Natural killer cell (primary cell): Measurements from ENCODE around the gene SLC17A8. TPM values are rescaled to one million over a fixed set of nuclear protein-coding genes. Genes with fewer than 3 reads are reported as not detected.

Experiments used
- ATAC-seq, 3 donors: fragments of 150-1000 bp in 2 of 3; fragments of 200-7000 bp in 1 of 3; cut with Tn5 transposase; 1 replicate in 1 of 3; 2 replicates in 2 of 3; pipeline ENCODE4 v1.10.0; 2021; ENCODE audit warnings: mild to moderate bottlenecking in 2 of 3, moderate library complexity in 2 of 3
- DNase-seq, 2 donors: peaks; one replicate each; pipeline versions ENCODE4 v3.0.0 to v3.0.0-alpha.2; 2013 to 2021; ENCODE audit warnings: mixed read lengths in 1 of 2
- H3K27ac ChIP-seq: one replicate; pipeline ENCODE4 v1.5.1; 2013; ENCODE audit warnings: mild to moderate bottlenecking, low read length
- H3K27me3 ChIP-seq: one replicate; pipeline ENCODE4 v1.6.1; 2013; ENCODE audit warnings: low read length; ENCODE audit not compliant: control insufficient read depth, insufficient read depth
- H3K36me3 ChIP-seq: one replicate; pipeline ENCODE4 v1.6.1; 2013; ENCODE audit warnings: low read length; ENCODE audit not compliant: control insufficient read depth, insufficient read depth
- H3K4me1 ChIP-seq: one replicate; pipeline ENCODE4 v1.6.1; 2013; ENCODE audit warnings: low read length; ENCODE audit not compliant: control insufficient read depth, insufficient read depth
- H3K4me3 ChIP-seq: one replicate; pipeline ENCODE4 v1.5.1; 2013; ENCODE audit warnings: low read length
- H3K9me3 ChIP-seq: one replicate; pipeline ENCODE4 v1.6.1; 2013; ENCODE audit warnings: low read length; ENCODE audit not compliant: control insufficient read depth, insufficient read depth
- H3K27ac Mint-ChIP-seq, 2 donors: one replicate each; pipeline ENCODE4 v1.8.0; 2022; ENCODE audit warnings: mild to moderate bottlenecking in 2 of 2, mixed read lengths in 2 of 2, moderate library complexity in 1 of 2
- H3K27me3 Mint-ChIP-seq, 2 donors: one replicate each; pipeline ENCODE4 v1.8.0; 2022; ENCODE audit warnings: low read depth in 2 of 2, mixed read lengths in 2 of 2
- H3K36me3 Mint-ChIP-seq: one replicate; pipeline ENCODE4 v1.8.0; 2022; ENCODE audit warnings: mixed read lengths
- H3K4me1 Mint-ChIP-seq, 2 donors: one replicate each; pipeline ENCODE4 v1.8.0; 2022; ENCODE audit warnings: mixed read lengths in 2 of 2
- H3K4me3 Mint-ChIP-seq: one replicate; pipeline ENCODE4 v1.8.0; 2022; ENCODE audit warnings: mild to moderate bottlenecking, moderate library complexity, mixed read lengths
- H3K9me3 Mint-ChIP-seq, 2 donors: one replicate each; pipeline ENCODE4 v1.8.0; 2022; ENCODE audit warnings: mixed read lengths in 2 of 2
- CTCF ChIP-seq: fragments of 200-600 bp; IDR thresholded peaks from one replicate; pipeline ENCODE4 v1.8.0; 2022; ENCODE audit warnings: antibody characterized with exemption
- WGBS: methylation state at CpG from one replicate; pipeline ENCODE4 v1.1.7; 2013; ENCODE audit warnings: missing lambda C conversion rate; ENCODE audit not compliant: insufficient coverage; 5-methylcytosine and 5-hydroxymethylcytosine counted together
- intact Hi-C: fragments of 100-400 bp; cut with micrococcal nuclease; formaldehyde crosslinking; loops from one replicate; pipeline ENCODE4 v1.14.2; 2022
- total RNA-seq, 4 donors: library from RNA; stranded (reverse); fragments of 120-200 nt in 1 of 4; gene quantifications; one replicate each; pipeline versions ENCODE4 v1.2.3 to v1.2.4, GENCODE V29; 2013 to 2022

Gene SLC17A8
- total RNA-seq, 3 donors from 2014 or later (not counting 1 experiment from before 2014, with no cell fraction given), result not detected

GRCh38 chr12:100434177-100434576 lies 77.3 kb downstream of the SLC17A8 start:
- no peak for TF ChIP-seq CTCF
- intact Hi-C loops, result no loop called here
- H3K4me1 Mint-ChIP-seq, result no peaks in the 10 kb centered on the region

GRCh38 chr12:100435957-100436356 lies 79.1 kb downstream of the SLC17A8 start:
- Mint-ChIP-seq H3K27ac (no peak overlapping the region), H3K27me3 (peaks cover 0 to 3% of the 10 kb centered on the region in 2 donors), H3K4me3 (no peak overlapping the region), H3K4me1 (no peaks in the 10 kb centered on the region), H3K9me3 (peaks cover 2 to 3% of the 10 kb centered on the region in 2 donors), H3K36me3 (no peaks in the 10 kb centered on the region)
- DNase-seq (no peak), ATAC-seq (no peak)
- H3K4me3 ChIP-seq, result no peak overlapping the region
- no peak for TF ChIP-seq CTCF
- H3K36me3 ChIP-seq, result no peaks in the 10 kb centered on the region
- intact Hi-C loops, result no loop called here
- no peaks in the 10 kb centered on the region for H3K27me3 ChIP-seq
- WGBS, result 36% methylated on average over 2 of the region's 2 CpGs
- H3K4me1 ChIP-seq, result no peaks in the 10 kb centered on the region
- H3K9me3 ChIP-seq, result no peaks in the 10 kb centered on the region
- H3K27ac ChIP-seq, result no peak overlapping the region

More at GRCh38 chr12:100434177-100434576, 77.3 kb downstream of the SLC17A8 start:
- Mint-ChIP-seq H3K9me3 (peaks cover 3% of the 10 kb centered on the region in 2 donors), H3K27me3 (peaks cover 0 to 3% of the 10 kb centered on the region in 2 donors), H3K27ac (no peak overlapping the region), H3K4me3 (no peak overlapping the region), H3K36me3 (no peaks in the 10 kb centered on the region)
- ATAC-seq (no peak), DNase-seq (no peak)
- H3K4me1 ChIP-seq, result no peaks in the 10 kb centered on the region
- no peak overlapping the region for H3K27ac ChIP-seq
- H3K36me3 ChIP-seq, result no peaks in the 10 kb centered on the region
- no peaks in the 10 kb centered on the region for H3K27me3 ChIP-seq
- no peaks in the 10 kb centered on the region for H3K9me3 ChIP-seq
- H3K4me3 ChIP-seq, result no peak overlapping the region

- H3K4me1 Mint-ChIP-seq, result no peaks in the 10 kb centered on the region
- no peak for ATAC-seq
- H3K4me3 ChIP-seq, result no peak overlapping the region
- peaks cover 1 to 2% of the 10 kb centered on the region in 2 donors for H3K9me3 Mint-ChIP-seq
- no peak overlapping the region for H3K27ac Mint-ChIP-seq
- H3K27me3 Mint-ChIP-seq, result peaks cover 0 to 3% of the 10 kb centered on the region in 2 donors
- no peaks in the 10 kb centered on the region for H3K36me3 Mint-ChIP-seq
- no peaks in the 10 kb centered on the region for H3K36me3 ChIP-seq
- H3K27me3 ChIP-seq, result no peaks in the 10 kb centered on the region
- WGBS, result 27% methylated on average over 3 of the region's 6 CpGs
- TF ChIP-seq CTCF, result no peak
- no peaks in the 10 kb centered on the region for H3K9me3 ChIP-seq
- intact Hi-C loops, result no loop called here
- H3K4me3 Mint-ChIP-seq, result no peak overlapping the region
- H3K27ac ChIP-seq, result no peak overlapping the region
- no peak for DNase-seq
- no peaks in the 10 kb centered on the region for H3K4me1 ChIP-seq
These were observed 80.4 kb downstream of the SLC17A8 start for GRCh38 chr12:100437038-100437841.

- H3K27ac ChIP-seq, result no peak overlapping the region
These were observed 82.9 kb downstream of the SLC17A8 start for GRCh38 chr12:100439797-100440196.

More at GRCh38 chr12:100439797-100440196, 82.9 kb downstream of the SLC17A8 start:
- H3K4me3 ChIP-seq, result no peak overlapping the region
- WGBS, result 91% methylated on average over 1 of the region's 2 CpGs
- DNase-seq, result no peak
- Mint-ChIP-seq H3K9me3 (no peaks in the 10 kb centered on the region), H3K4me3 (no peak overlapping the region), H3K36me3 (no peaks in the 10 kb centered on the region), H3K27me3 (no peaks in the 10 kb centered on the region), H3K27ac (no peak overlapping the region), H3K4me1 (no peaks in the 10 kb centered on the region)
- intact Hi-C loops, result no loop called here
- ATAC-seq, result no peak
- no peak for TF ChIP-seq CTCF
- H3K9me3 ChIP-seq, result no peaks in the 10 kb centered on the region
- H3K27me3 ChIP-seq, result no peaks in the 10 kb centered on the region
- H3K4me1 ChIP-seq, result no peaks in the 10 kb centered on the region
- H3K36me3 ChIP-seq, result no peaks in the 10 kb centered on the region
